Suprapubic skin (tissue), 4 donors: ENCODE data around the gene GTPBP6. TPM values are rescaled to one million over a fixed set of nuclear protein-coding genes. Genes with fewer than 3 reads are reported as not detected.

Experiments
- DNase-seq, 2 donors: peaks; one replicate each; pipeline ENCODE4 v3.0.0-alpha.2; 2019; ENCODE audit warnings: low spot score in 2 of 2
- H3K27ac ChIP-seq: fragments of 200-600 bp; sonication (generic); one replicate; pipeline ENCODE4 v1.5.1; 2019
- H3K27me3 ChIP-seq: fragments of 200-600 bp; sonication (generic); one replicate; pipeline ENCODE4 v1.5.1; 2019
- H3K36me3 ChIP-seq: fragments of 200-600 bp; sonication (generic); one replicate; pipeline ENCODE4 v1.5.1; 2019
- H3K4me1 ChIP-seq: fragments of 200-600 bp; sonication (generic); one replicate; pipeline ENCODE4 v1.5.1; 2019
- H3K4me3 ChIP-seq: fragments of 200-600 bp; sonication (generic); one replicate; pipeline ENCODE4 v1.5.1; 2019; ENCODE audit warnings: mild to moderate bottlenecking
- H3K9me3 ChIP-seq: fragments of 200-600 bp; sonication (generic); one replicate; pipeline ENCODE4 v1.5.1; 2019
- CTCF ChIP-seq, 2 donors: fragments of 200-600 bp in 1 of 2; fragments of 450-650 bp in 1 of 2; sonication (generic) in 1 of 2; IDR thresholded peaks; one replicate each; pipeline ENCODE4 v1.5.1; 2016 to 2019; ENCODE audit warnings: antibody characterized with exemption in 2 of 2, mild to moderate bottlenecking in 1 of 2, moderate library complexity in 1 of 2
- EP300 ChIP-seq: sonication (generic); formaldehyde crosslinking; IDR thresholded peaks from one replicate; pipeline ENCODE4 v1.6.1; 2017; ENCODE audit warnings: antibody characterized with exemption
- POLR2A ChIP-seq, 2 donors: fragments of 450-650 bp; IDR thresholded peaks; one replicate each; pipeline ENCODE4 v1.6.1; 2017; ENCODE audit warnings: antibody characterized with exemption in 2 of 2, mild to moderate bottlenecking in 2 of 2, moderate library complexity in 2 of 2
- POLR2AphosphoS5 ChIP-seq, 3 donors: sonication (generic); formaldehyde crosslinking; IDR thresholded peaks; one replicate each; pipeline ENCODE4 v1.6.1; 2017; ENCODE audit warnings: antibody characterized with exemption in 3 of 3
- WGBS: methylation state at CpG from one replicate; pipeline ENCODE4 v1.1.5; 2018; 5-methylcytosine and 5-hydroxymethylcytosine counted together
- total RNA-seq, 4 donors: library from RNA; depleted of rRNA; stranded (reverse); fragments of >200 nt; gene quantifications; one replicate each; pipeline ENCODE4 v1.1.0, GENCODE V29; 2016

Gene GTPBP6
- total RNA-seq, 4 donors from 2014 or later: 29.7 to 36.4 (median 34.3) TPM

- Histone ChIP-seq H3K27ac (no peak overlapping the region), H3K4me3 (no peak overlapping the region), H3K36me3 (peaks cover 51% of the 10 kb centered on the region), H3K27me3 (no peaks in the 10 kb centered on the region), H3K4me1 (no peaks in the 10 kb centered on the region), H3K9me3 (peaks cover 6% of the 10 kb centered on the region)
- TF ChIP-seq POLR2AphosphoS5 (IDR thresholded peaks at IDR 0.05) (no peak), POLR2A (IDR thresholded peaks at IDR 0.05) (no peak), EP300 (no peak), CTCF (IDR thresholded peaks at IDR 0.05) (no peak)
- no peak for DNase-seq
- WGBS: 79% methylated on average over 20 of the region's 48 CpGs
These were observed 39.3 kb upstream of the GTPBP6 start for GRCh38 chrX:357693-358471.

GRCh38 chrX:357035-357692 is 38.6 kb upstream of the GTPBP6 start:
- no peak for DNase-seq
- H3K4me3 ChIP-seq: no peak overlapping the region
- TF ChIP-seq CTCF (IDR thresholded peaks at IDR 0.05) (no peak), EP300 (no peak), POLR2AphosphoS5 (IDR thresholded peaks at IDR 0.05) (no peak), POLR2A (IDR thresholded peaks at IDR 0.05) (no peak)
- peaks cover 58% of the 10 kb centered on the region for H3K36me3 ChIP-seq
- H3K27me3 ChIP-seq: no peaks in the 10 kb centered on the region
- peaks cover 6% of the 10 kb centered on the region for H3K9me3 ChIP-seq
- H3K4me1 ChIP-seq: no peaks in the 10 kb centered on the region
- H3K27ac ChIP-seq: no peak overlapping the region
- WGBS: 91% methylated on average over 14 of the region's 14 CpGs

GRCh38 chrX:356385-357034 is 37.9 kb upstream of the GTPBP6 start:
- H3K36me3 ChIP-seq: peaks cover 55% of the 10 kb centered on the region
- no peaks in the 10 kb centered on the region for H3K27me3 ChIP-seq
- no peak for DNase-seq
- no peak overlapping the region for H3K4me3 ChIP-seq
- no peaks in the 10 kb centered on the region for H3K4me1 ChIP-seq
- H3K27ac ChIP-seq: no peak overlapping the region
- TF ChIP-seq POLR2A (IDR thresholded peaks at IDR 0.05) (no peak), CTCF (IDR thresholded peaks at IDR 0.05) (no peak), POLR2AphosphoS5 (IDR thresholded peaks at IDR 0.05) (no peak), EP300 (no peak)
- H3K9me3 ChIP-seq: peaks cover 6% of the 10 kb centered on the region
- 85% methylated on average over 10 of the region's 17 CpGs for WGBS

- TF ChIP-seq POLR2AphosphoS5 (IDR thresholded peaks at IDR 0.05) (no peak), POLR2A (IDR thresholded peaks at IDR 0.05) (no peak), CTCF (IDR thresholded peaks at IDR 0.05) (no peak), EP300 (no peak)
- peaks cover 50% of the 10 kb centered on the region for H3K36me3 ChIP-seq
- H3K9me3 ChIP-seq: peaks cover 6% of the 10 kb centered on the region
- H3K27me3 ChIP-seq: no peaks in the 10 kb centered on the region
- 94% methylated on average over 35 of the region's 35 CpGs for WGBS
- H3K4me3 ChIP-seq: no peak overlapping the region
- no peak for DNase-seq
- H3K27ac ChIP-seq: no peak overlapping the region
- H3K4me1 ChIP-seq: no peaks in the 10 kb centered on the region
These were observed 36.9 kb upstream of the GTPBP6 start for GRCh38 chrX:355329-356050.
